ENCODE measurements around the gene MAP3K5.

DNA sequence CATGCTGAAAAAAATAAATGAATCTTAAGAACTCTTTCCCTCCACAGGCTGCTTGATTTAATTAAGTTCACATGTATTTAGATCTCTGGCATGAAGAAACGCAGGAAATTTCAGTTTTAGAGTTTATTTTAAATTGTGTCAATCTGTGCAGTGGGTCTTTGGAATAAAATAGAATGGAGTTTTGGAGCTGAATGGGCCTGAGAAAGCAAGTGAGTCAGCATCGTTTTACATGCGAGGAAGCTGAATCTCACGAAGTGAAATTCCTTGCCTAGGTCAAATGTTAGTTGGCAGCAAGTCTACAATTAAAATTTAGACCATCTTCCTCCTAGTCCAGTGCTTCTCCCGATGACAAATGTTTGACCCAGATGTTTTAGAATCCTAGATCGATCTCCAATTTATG, 264.4 kb downstream of the MAP3K5 start:
- TF ChIP-seq, protein P1, sequence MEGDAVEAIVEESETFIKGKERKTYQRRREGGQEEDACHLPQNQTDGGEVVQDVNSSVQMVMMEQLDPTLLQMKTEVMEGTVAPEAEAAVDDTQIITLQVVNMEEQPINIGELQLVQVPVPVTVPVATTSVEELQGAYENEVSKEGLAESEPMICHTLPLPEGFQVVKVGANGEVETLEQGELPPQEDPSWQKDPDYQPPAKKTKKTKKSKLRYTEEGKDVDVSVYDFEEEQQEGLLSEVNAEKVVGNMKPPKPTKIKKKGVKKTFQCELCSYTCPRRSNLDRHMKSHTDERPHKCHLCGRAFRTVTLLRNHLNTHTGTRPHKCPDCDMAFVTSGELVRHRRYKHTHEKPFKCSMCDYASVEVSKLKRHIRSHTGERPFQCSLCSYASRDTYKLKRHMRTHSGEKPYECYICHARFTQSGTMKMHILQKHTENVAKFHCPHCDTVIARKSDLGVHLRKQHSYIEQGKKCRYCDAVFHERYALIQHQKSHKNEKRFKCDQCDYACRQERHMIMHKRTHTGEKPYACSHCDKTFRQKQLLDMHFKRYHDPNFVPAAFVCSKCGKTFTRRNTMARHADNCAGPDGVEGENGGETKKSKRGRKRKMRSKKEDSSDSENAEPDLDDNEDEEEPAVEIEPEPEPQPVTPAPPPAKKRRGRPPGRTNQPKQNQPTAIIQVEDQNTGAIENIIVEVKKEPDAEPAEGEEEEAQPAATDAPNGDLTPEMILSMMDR (IDR thresholded peaks at IDR 0.05; ENCODE audit: low read length): no peak
- no peak for TF ChIP-seq EZH2 (IDR thresholded peaks at IDR 0.05; ENCODE audit: borderline replicate concordance, low read length)

Measured in OCI-LY1 (cell line).